ENCODE measurements around the gene BOK.
"Not testable (repeated sequence)": the region's sequence is repeated elsewhere in the genome, so short reads cannot be mapped to it uniquely, and the experiment has no call there.

Gene BOK

DNA sequence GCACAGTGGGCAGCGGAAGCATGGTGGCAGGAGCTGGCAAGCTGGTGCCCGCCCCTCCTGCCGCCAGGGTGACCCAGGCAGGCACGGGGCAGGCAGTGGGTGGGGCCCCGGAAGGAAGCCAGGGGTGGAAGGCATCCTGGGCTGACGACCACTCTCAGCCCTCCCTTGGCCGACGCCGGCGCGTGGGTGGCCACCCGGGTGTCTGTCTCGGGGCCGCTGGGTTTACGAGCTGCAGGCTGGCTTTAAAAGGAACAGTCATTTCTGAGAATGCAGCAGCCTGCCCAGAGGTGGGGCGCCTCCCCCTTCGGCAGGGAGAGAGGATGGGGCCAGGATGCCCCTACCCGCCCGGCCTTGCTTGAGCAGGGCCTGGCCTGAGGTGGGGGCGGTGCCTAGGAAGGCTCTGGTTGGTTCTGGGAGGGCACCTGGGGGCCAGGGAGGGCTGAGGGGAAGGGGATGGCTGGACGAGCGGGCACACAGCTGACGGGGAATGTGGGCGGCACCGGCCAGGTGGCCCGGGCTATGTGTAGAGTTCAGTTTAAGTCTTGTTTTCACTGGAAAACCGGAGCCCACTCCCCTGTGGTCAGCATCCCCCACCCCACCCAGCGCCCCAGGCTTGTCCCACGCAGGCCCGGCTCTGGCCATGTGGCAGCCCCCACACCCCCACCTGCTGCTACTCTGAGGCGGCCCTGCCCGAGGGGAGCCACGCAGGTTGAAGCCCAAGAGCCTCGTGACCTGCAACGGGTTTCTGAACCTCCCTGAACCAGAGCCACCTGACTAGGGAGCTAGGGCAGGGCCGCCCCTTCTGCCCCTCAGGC is 6.3 kb downstream of the BOK start:
- Histone ChIP-seq H3K9ac (0 out of 2 replicates have a peak overlapping the region, but pooled peaks have one; percentile 29), H3K4me3 (no peak overlapping the region), H3K27ac (no peak overlapping the region; the same call in 1 of the 2 replicates), H3K9me3 (peaks cover 3% of the 10 kb centered on the region), H4K20me1 (no peaks in the 10 kb centered on the region), H3K4me1 (peaks cover 28% of the 10 kb centered on the region), H3K27me3 (peaks cover 12% of the 10 kb centered on the region), H3K4me2 (no peak overlapping the region; the same call in 1 of the 2 replicates), H3K36me3 (no peaks in the 10 kb centered on the region)
- TF ChIP-seq Cebpa-rat (IDR thresholded peaks at IDR 0.05), result no peak

DNA sequence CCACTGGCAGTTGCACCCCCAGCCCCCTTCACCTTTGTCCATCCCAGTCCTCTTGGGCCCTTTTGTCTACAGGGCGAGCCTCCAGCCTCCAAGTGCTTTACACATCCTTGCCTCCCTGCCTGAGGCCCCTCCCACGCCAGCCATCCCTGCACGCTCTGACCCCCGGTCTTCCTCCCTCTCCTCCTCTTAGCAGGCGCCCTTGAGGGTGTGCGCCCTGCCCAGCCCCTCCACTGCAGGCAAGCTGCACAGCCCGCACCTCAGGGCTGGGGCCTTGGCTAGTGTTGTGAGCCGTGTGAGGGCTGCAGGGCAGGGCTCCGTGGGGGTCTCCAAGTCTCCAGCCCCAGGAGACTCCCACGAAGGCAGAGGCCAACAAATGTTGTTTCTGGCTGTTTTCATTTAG is 6.9 kb downstream of the BOK start:
- no peak overlapping the region for H3K4me2 ChIP-seq
- peaks cover 6% of the 10 kb centered on the region for H3K27me3 ChIP-seq
- H4K20me1 ChIP-seq, result no peaks in the 10 kb centered on the region
- no peak for TF ChIP-seq Cebpa-rat (IDR thresholded peaks at IDR 0.05)
- H3K27ac ChIP-seq, result no peak overlapping the region
- H3K4me3 ChIP-seq, result no peak overlapping the region
- H3K9me3 ChIP-seq, result no peaks in the 10 kb centered on the region
- no peak overlapping the region for H3K9ac ChIP-seq
- no peaks in the 10 kb centered on the region for H3K36me3 ChIP-seq
- peaks cover 28% of the 10 kb centered on the region for H3K4me1 ChIP-seq

DNA sequence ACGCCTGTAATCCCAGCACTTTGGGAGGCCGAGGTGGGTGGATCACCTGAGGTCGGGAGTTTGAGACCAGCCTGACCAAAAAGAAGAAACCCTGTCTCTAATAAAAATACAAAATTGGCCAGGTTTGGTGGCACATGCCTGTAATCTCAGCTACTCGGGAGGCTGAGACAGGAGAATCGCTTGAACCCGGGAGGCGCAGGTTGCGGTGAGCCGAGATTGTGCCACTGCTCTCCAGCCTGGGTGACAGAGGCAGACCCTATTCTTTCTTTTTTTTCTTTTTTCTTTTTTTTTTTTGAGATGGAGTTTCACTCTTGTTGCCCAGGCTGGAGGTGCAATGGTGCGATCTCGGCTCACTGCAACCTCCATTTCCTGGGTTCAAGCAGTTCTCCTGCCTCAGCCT is 7.5 kb downstream of the BOK start:
- not testable (repeated sequence) for H3K9ac ChIP-seq, H3K27ac ChIP-seq, H4K20me1 ChIP-seq, H3K36me3 ChIP-seq, H3K9me3 ChIP-seq, H3K27me3 ChIP-seq, H3K4me2 ChIP-seq, H3K4me3 ChIP-seq
- peaks cover 29% of the 10 kb centered on the region for H3K4me1 ChIP-seq

DNA sequence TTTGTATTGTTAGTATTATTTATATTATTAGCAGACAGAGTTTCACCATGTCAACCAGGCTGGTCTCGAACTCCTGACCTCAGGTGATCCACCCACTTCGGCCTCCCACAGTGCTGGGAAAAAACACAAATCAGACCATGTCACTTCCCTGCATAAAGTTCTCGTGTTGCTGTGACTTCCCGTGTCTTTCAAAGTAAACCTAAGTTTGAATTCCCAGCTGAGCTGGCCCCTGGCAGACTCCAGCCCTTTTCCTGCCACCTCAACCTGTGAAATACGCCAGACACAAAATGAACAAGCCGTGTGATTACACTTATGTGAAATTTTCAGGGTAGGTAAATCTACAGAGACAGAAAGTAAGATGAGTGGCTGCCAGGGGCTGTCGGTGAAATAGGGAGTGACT is 7.9 kb downstream of the BOK start:
- Histone ChIP-seq H3K9ac (no peak overlapping the region), H3K27me3 (no peaks in the 10 kb centered on the region), H4K20me1 (no peaks in the 10 kb centered on the region), H3K27ac (no peak overlapping the region), H3K9me3 (no peaks in the 10 kb centered on the region), H3K4me2 (no peak overlapping the region), H3K4me1 (peaks cover 33% of the 10 kb centered on the region), H3K4me3 (no peak overlapping the region), H3K36me3 (no peaks in the 10 kb centered on the region)
- no peak for TF ChIP-seq Cebpa-rat (IDR thresholded peaks at IDR 0.05)

DNA sequence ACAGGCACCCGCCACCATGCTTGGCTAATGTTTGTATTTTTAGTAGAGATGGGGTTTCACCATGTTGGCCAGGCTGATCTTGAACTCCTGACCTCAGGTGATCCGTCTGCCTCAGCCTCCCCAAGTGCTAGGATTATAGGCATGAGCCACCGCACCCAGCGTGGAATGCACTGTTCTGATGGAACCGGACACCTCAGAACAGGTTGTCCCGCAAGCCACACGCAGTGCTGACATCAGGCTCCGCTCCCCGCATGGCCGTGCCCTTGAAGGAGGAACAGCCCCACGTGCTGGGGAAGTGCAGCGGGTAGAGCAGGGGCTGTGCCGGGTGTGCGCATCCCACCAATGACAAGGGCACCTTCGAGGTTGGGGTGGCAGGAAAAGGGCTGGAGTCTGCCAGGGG is 8.7 kb downstream of the BOK start:
- not testable (repeated sequence) for H3K4me2 ChIP-seq, H3K27me3 ChIP-seq, H3K4me3 ChIP-seq, H4K20me1 ChIP-seq, H3K9me3 ChIP-seq, H3K9ac ChIP-seq, H3K36me3 ChIP-seq, H3K27ac ChIP-seq
- H3K4me1 ChIP-seq, result peaks cover 28% of the 10 kb centered on the region

DNA sequence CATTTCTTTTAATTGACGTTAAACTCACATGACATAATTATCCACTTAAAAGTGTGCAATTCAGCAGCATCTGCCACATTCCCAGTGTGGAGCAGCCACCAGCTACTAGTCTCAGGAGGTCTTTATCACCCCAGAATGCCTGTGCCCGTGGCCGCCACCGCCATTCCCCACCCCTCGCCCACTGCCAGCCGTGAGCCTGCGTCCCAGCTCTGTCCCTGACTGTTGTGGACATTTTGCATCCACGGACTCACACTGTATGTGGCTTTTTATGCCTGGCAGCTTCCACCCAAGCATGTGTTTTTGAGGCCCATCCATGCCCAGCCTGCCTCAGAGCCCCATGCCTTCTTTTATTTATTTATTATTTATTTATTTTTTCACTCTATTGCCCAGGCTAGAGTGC is 9.2 kb downstream of the BOK start:
- Histone ChIP-seq H3K9me3 (no peaks in the 10 kb centered on the region), H3K36me3 (no peaks in the 10 kb centered on the region), H4K20me1 (no peaks in the 10 kb centered on the region), H3K27ac (no peak overlapping the region), H3K4me3 (no peak overlapping the region), H3K4me1 (peaks cover 23% of the 10 kb centered on the region), H3K27me3 (no peaks in the 10 kb centered on the region), H3K4me2 (no peak overlapping the region), H3K9ac (no peak overlapping the region)
- TF ChIP-seq Cebpa-rat (IDR thresholded peaks at IDR 0.05), result no peak

DNA sequence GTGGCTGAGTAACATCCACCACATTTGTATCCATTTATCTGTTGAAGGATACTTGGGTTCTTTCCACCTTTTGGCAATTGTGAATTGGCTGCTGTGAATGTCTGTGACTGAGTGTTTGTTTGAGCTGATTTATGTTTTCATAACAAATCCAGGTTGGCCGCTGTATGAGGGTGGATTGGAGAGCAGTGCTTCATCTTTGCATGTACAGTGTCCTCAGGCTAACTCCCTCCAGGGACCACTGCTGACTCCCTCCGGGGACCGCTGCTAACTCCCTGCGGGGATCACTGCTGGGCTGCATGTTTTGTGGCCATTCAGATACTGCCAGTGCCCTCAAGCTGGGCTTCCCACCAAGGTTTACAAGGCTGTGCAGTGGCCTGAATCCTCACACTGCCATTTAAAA is 10.2 kb downstream of the BOK start:
- H3K27ac ChIP-seq, result no peak overlapping the region
- H4K20me1 ChIP-seq, result no peaks in the 10 kb centered on the region
- TF ChIP-seq Cebpa-rat (IDR thresholded peaks at IDR 0.05), result no peak
- H3K4me2 ChIP-seq, result peak overlapping the region; percentile 24; the same call in 1 of the 2 replicates
- H3K36me3 ChIP-seq, result no peaks in the 10 kb centered on the region
- H3K9me3 ChIP-seq, result no peaks in the 10 kb centered on the region
- H3K4me1 ChIP-seq, result peaks cover 23% of the 10 kb centered on the region
- H3K27me3 ChIP-seq, result no peaks in the 10 kb centered on the region
- H3K4me3 ChIP-seq, result no peak overlapping the region
- no peak overlapping the region for H3K9ac ChIP-seq

DNA sequence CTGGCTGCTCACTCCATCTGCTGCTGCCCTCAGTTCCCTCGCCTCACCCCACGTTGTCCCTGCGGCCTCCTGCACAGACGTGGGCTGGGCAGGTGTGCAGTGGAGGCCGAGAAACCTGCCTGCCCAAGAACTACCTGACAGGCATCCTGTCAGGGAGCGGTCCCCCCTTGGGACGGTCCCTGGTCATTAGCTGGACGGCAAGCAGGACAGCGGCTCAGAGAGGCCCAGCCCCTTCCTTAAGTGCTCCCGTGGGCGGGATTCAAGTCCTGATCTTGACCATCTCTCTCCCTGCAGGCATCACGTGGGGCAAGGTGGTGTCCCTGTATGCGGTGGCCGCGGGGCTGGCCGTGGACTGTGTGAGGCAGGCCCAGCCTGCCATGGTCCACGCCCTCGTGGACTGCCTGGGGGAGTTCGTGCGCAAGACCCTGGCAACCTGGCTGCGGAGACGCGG is 11.3 kb downstream of the BOK start:
- H3K36me3 ChIP-seq, result peaks cover 3% of the 10 kb centered on the region
- H3K4me1 ChIP-seq, result peaks cover 13% of the 10 kb centered on the region
- TF ChIP-seq Cebpa-rat (IDR thresholded peaks at IDR 0.05), result no peak
- H3K27ac ChIP-seq, result no peak overlapping the region
- H3K27me3 ChIP-seq, result no peaks in the 10 kb centered on the region
- H3K9me3 ChIP-seq, result no peaks in the 10 kb centered on the region
- no peak overlapping the region for H3K9ac ChIP-seq
- H4K20me1 ChIP-seq, result no peaks in the 10 kb centered on the region
- no peak overlapping the region for H3K4me2 ChIP-seq
- H3K4me3 ChIP-seq, result no peak overlapping the region

DNA sequence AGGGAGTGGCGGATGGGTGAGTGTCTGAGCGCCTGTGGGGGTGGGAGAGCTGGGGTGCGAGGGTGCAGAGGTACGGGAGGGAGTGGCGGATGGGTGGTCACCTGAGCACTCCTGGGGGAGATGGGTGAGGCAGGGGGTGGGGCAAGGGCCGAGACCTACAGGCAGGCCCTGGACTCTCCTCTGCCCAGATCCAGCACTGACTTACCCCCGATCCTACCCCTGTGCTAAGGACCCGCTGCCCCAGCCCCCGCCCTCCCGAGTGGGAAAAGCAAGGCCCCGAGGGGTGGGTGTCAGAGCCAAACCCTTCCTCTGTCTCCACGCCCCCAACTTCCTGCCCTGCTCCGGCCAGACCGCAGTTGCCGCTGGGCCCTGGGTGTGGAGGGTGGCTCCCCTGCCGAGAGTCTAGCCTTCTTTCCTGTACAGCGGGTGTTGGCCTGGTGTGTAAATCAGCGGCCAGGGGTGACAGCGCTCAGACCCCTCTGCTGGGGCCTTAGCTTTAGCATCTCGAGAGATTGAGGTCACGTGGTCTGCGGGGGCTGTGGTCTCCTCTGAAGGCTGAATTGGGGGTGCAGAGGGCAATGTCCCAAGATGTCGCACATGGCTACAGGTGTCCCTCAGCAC is 12.5 kb downstream of the BOK start:
- no peak overlapping the region for H3K4me3 ChIP-seq

DNA sequence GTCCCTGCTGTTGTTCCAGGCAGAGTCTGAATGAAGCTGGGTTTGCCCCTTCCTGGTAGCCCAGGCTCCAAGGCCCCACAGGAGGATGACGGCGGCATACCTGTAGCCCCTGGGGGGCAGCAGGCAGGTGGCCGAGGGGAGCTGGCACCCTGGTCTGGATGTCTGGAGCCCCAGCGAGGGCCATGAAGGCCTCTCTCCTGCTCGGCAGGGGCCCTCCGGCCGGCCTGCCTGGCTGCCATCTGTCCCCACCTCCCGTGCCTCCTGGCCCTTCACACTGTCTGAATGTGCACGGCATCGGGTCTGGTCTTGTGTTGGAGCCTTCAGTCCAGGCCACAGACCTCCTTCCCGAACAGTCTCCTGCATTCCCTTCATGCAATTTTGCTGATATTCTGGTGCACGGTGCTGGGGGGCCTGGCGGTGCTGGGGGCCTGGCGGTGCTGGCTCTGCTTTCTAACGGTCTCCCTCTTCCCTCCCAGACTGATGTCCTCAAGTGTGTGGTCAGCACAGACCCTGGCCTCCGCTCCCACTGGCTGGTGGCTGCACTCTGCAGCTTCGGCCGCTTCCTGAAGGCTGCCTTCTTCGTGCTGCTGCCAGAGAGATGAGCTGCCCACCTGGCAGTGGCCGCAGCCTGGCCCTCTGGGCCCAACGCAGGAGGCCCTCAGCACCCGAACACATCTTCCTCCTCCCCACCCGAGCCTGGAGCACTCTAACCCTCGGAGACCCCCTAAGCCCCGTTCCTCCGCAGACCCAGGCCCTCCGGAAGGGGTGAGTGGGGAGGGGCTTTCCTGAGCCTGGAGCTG is 13.5 kb downstream of the BOK start:
- peaks cover 31% of the 10 kb centered on the region for H3K4me1 ChIP-seq
- H3K4me3 ChIP-seq, result no peak overlapping the region
- H3K9ac ChIP-seq, result no peak overlapping the region
- H3K9me3 ChIP-seq, result no peaks in the 10 kb centered on the region
- no peaks in the 10 kb centered on the region for H4K20me1 ChIP-seq
- H3K4me2 ChIP-seq, result no peak overlapping the region
- TF ChIP-seq Cebpa-rat (IDR thresholded peaks at IDR 0.05), result no peak
- H3K27ac ChIP-seq, result no peak overlapping the region
- no peaks in the 10 kb centered on the region for H3K27me3 ChIP-seq
- peaks cover 13% of the 10 kb centered on the region for H3K36me3 ChIP-seq

More for the DNA sequence above, 12.5 kb downstream of the BOK start:
- H3K9ac ChIP-seq, result no peak overlapping the region
- no peaks in the 10 kb centered on the region for H4K20me1 ChIP-seq
- no peaks in the 10 kb centered on the region for H3K27me3 ChIP-seq
- TF ChIP-seq Cebpa-rat (IDR thresholded peaks at IDR 0.05), result no peak
- H3K36me3 ChIP-seq, result peaks cover 13% of the 10 kb centered on the region
- H3K4me2 ChIP-seq, result no peak overlapping the region
- H3K27ac ChIP-seq, result no peak overlapping the region
- H3K9me3 ChIP-seq, result no peaks in the 10 kb centered on the region
- peaks cover 22% of the 10 kb centered on the region for H3K4me1 ChIP-seq

DNA sequence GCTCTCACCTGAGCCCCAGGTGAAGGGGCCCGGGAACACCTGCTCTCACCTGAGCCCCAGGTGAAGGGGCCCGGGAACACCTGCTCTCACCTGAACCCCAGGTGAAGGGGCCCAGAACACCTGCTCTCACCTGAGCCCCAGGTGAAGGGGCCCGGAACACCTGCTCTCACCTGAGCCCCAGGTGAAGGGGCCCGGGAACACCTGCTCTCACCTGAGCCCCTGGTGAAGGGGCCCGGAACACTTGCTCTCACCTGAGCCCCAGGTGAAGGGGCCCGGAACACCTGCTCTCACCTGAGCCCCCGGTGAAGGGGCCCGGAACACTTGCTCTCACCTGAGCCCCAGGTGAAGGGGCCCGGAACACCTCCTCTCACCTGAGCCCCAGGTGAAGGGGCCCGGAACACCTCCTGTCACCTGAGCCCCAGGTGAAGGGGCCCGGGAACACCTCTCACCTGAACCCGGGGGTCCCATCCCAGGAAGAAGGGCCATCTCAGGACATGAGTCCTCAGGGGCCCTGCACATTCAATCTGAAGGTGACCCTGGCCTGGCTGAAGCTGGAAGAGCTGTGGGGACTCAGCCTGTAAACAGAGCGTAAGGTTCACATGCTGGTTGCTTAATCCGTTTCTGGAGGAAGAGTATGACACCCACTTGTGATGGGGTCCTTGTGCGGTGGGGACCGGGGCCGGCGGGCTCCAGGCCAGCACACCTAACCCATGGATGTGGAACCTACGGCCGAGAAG is 14.5 kb downstream of the BOK start:
- H3K4me3 ChIP-seq, H3K9ac ChIP-seq, H3K9me3 ChIP-seq, H3K4me2 ChIP-seq, H3K27me3 ChIP-seq, H3K27ac ChIP-seq, H4K20me1 ChIP-seq: not testable (repeated sequence)
- H3K4me1 ChIP-seq, result peaks cover 42% of the 10 kb centered on the region
- peaks cover 13% of the 10 kb centered on the region for H3K36me3 ChIP-seq

Measured in BLaER1 (cell line).